ENCODE measurements around the gene EMILIN2.
"Not testable (repeated sequence)": the region's sequence is repeated elsewhere in the genome, so short reads cannot be mapped to it uniquely, and the experiment has no call there.

Gene EMILIN2

DNA sequence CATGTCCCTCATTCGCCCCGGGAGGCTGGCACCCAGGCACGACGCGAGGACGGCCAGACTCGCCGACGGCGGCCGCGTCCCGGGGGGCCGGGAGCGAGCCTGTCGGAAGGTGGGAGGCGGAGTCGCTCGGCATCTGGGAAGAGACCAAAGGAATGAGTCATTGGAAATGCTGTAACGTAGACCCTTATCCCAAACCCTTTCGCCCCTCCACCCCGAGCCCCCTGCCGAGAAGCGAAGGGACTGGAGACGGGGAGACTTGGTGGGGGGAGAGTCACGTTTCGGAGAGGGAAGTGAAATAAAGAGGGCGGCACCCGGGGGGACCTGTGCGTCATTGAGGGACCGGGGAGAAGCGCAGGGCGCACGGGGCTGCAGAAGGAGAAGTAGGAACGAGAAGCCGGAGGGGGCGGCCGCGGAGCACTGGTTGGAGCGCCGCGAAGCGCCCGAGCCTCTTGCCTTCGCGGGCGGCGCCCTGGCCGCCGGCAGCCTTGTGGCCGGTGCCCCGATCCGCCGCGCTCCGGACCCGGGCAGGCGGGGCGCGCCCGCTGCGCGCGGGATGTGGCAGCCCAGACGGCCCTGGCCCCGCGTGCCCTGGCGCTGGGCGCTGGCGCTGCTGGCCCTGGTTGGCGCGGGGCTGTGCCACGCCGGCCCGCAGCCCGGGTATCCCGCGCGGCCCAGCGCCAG is at the start of gene EMILIN2:
Gene EMILIN2, plus strand, starts transcription at position 371 of the 681 bp plus-strand sequence. Its CDS starts 183 bp downstream, at position 554.
- DNase-seq (ENCODE audit: low spot score), result peak; percentile 36

DNA sequence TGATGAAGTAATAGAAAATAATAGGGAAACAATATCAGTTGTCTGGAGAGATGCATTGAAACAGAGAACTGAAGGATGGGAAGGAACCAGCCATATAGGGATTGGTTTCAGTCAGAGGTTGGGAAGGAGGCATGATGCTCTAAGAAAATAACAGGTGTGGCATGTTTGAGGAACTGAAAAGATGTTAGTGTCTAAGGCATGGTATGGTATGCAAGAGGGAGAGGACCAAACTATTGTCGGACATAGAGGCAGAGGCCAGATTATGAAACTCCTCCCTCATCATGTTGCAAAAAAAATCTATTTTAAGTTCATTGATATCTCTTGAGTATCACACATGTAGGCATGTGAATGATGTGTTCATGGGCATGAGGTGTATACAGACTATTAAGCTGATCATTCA is 48.9 kb upstream of the EMILIN2 start:
- no peak for DNase-seq (ENCODE audit: low spot score)

DNA sequence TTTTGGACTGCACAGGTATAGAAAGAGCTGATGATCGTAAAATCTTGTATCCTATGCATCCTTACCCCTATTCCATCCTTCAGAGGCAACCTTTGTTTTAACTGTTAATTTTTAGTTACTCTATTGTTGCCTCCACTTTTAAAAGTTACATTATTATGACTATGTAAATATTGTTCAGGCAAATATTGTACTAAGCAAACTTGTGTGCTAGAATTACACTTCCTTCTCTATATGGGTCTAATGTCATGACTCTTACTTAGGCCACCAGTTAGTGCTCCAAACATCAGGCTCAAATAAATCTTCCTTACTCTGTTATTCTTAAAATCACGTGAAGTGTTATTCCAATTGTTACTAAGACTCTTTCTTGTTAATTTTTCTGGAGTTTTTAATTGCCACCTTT is 47.4 kb upstream of the EMILIN2 start:
- no peak for DNase-seq (ENCODE audit: low spot score)

DNA sequence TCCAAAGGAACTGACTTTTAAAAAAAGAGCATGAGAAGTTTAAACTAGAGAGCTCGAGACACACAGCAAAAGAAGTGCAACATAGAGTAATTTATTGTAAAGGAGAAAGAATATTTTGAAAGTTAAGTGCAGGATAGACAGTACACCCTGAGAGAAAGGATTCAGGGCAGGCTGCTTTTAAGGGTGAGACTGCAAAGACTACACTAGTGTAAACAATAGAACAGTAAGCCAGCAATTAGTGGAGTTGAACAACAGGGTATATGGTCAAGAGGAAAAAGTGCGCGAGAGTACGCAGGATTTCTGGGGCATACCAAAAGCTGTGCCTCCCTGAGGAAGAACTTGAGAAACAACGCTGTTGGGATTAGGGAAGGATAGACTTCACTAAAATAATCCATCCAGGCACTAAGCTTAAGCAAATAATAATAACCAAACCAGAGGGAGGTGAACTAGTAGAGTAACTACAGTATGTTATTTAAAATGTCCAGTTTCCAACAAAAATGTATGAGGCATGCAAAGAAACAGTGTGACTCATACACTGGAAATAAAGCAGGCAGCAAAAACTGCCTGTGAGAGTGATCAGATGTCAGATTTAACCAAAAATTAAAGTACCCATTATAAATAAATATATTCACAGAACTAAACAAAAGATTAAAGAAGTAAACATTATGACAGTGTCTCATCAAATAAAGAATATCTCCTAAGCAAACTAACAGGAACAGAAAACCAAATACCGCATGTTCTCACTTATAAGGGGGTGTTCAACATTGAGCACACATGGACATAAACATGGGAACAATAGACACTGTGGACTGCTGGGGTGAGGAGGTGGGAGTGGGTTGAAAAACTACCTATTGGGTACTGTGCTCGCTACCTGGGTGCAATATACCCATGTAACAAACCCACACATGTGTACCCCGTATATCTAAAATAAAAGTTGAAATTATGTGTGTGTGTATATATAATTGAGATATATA is 40.5 kb upstream of the EMILIN2 start:
- DNase-seq (ENCODE audit: low spot score), result no peak

DNA sequence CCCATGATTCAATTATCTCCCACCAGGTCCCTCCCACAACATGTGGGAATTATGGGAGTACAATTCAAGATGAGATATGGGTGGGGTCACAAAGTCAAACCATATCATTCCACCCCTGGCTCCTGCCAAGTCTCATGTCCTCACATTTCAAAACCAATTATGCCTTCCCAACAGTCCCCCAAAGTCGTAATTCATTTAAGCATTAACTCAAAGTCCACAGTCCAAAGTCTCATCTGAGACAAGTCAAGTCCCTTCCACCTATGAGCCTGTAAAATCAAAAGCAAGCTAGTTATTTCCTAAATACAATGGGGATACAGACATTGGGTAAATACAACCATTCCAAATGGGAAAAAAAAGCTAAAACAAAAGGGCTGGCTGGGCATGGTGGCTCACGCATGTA is 38.2 kb upstream of the EMILIN2 start:
- DNase-seq (ENCODE audit: low spot score), result not testable (repeated sequence)

DNA sequence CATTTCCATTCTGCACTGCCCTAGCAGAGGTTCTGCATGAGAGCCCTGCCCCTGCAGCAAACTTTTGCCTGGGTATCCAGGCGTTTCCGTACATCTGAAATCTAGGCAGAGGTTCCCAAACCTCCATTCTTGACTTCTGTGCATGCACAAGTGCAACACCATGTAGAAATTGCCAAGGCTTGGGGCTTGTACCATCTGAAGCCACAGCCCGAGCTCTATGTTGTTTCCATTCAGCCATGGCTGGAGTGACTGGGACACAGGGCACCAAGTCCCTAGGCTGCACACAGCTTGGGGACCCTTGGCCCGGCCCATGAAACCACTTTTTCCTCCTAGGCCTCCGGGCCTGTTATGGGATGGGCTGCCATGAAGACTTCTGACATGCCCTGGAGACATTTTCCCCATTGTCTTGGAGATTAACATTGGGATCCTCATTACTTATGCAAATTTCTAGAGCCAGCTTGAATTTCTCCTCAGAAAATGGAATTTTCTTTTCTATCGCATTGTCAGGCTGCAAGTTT is 37.1 kb upstream of the EMILIN2 start:
- not testable (repeated sequence) for DNase-seq (ENCODE audit: low spot score)

DNA sequence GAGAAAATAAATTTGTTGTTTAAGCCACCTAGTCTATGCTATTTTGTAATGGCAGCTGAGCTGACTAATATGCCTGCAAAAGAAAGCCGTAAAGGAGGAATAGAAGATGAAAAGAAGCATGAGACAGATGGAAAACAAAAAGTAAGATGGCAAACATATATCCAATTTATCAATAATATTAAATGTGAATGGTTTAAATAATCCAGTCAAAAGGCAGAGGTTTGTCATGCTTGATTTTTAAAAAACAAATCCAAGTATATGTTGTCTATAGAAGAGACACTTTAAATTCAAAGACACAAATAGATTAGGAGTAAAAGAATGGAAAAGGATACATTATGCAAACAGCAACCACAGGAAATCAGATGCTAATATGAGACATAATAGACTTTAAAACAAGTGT is 35.4 kb upstream of the EMILIN2 start:
- no peak for DNase-seq (ENCODE audit: low spot score)

DNA sequence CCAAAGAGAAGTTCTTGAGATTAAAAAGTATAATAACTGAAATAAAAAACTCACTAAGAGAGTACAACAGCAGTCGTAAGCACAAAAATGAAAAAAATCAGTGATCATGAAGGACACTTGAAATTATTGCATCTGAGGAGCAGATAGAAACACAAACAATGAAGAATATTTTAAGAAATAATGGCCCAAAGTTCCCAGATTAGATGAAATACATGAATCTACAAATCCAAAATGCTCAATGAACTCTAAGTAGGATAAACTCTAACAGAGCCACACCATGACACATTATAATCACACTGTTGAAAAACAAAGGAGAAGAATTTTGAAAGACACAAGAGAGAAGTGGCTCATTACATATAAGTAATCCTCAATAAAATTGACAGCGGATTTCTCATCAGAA is 31.9 kb upstream of the EMILIN2 start:
- no peak for DNase-seq (ENCODE audit: low spot score)

DNA sequence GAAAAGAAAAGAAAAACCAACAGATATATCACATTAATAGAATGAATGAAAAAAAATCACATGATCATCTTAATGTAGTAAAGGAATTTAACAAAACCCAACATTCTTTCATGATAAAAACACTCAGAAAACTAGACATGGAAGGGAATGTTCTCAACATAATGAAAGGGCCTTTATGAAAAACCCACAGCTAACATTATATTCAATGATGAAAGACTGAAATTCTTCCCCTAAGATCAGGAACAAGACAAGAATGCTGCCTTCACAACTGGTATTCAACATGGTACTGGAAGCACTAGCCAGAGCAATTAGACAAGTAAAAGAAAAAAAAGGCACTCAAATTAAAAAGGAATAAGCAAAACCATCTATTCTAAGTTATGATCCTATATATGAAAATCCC is 28.5 kb upstream of the EMILIN2 start:
- no peak for DNase-seq (ENCODE audit: low spot score)

DNA sequence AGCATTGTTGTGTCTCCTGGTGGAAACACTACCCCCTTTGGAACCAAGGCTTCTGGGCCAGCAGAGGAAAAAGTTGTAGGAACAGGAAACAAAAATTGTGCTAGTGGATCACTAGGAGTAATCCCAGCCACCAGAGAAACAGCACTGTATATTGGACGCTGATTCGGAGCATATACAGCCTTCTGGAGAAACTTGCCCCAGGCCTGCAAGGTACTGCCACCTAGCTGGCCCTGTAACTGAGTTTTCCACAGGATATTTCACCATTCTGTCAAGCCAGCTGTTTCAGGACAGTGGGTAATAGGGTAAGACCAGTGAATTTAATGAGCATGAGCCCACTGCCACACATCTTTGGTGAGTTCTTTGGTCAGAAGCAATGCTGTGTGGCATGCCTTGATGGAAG is 25.1 kb upstream of the EMILIN2 start:
- DNase-seq (ENCODE audit: low spot score), result no peak

DNA sequence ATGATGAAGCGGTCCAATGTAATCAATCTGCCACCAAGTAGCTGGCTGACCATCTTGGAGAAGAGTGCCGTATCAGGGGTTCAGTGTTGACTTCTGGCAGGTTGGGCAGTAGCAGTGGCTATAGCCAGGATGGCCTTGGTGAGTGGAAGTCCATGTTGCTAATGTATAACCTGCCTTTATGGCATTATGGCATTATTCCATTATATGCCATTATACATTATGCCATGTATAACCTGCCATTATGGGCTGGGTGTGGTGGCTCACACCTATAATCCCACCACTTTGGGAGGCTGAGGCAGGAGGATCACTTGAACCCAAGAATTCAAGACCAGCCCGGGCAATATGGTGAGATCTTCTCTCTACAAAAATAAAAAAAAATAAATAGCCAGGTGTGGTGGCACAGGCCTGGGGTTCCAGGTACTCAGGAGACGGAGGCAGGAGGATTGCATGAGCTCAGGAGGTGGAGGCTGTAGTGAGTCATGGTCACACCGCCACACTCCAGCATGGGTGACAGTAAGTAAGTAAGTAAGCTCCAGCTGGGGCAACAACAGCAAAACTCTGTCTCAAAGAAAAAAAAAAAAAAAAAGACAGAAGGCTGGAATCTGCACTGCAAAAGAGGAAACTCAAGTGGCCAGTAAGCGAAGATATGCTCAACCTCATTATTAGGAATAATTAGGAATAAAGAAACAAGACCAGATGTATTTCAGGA is 24.4 kb upstream of the EMILIN2 start:
- DNase-seq (ENCODE audit: low spot score), result no peak

DNA sequence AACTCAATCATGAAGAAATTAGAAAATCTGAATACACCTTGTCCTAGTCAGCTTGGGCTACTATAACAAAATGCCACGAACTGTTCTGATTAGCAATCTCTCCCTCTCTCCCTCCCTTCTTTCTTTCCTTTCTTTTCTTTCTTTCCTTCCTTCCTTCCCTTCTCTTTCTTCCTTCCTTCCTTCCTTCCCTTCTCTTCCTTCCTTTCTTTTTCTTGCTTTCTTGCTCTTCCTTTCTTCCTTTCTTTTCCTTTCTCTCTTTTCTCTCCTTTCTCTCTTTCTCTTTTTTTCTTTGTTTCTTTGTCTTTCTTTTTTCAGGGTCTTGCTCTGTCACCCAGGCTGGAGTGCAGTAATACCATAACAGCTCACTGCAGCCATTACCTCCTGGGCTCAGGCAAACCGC is 23.6 kb upstream of the EMILIN2 start:
- DNase-seq (ENCODE audit: low spot score), result no peak

DNA sequence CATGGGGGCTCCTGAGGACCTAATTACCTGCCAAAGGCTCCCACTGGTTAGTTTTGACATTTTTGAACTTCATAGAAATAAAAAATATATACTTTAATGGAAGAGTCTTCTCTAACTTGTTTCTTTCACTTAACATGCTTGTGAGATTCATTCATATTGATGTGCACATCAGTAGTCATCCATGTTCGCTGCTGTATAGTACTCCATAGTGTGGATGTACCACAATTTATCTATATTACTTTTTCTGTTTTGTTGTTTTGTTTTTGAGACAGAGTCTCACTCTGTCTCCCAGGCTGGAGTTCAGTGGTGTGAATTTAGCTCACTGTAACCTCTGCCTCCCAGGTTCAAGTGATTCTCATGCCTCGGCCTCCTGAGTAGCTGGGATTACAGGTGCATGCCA is 22.8 kb upstream of the EMILIN2 start:
- DNase-seq (ENCODE audit: low spot score), result no peak

DNA sequence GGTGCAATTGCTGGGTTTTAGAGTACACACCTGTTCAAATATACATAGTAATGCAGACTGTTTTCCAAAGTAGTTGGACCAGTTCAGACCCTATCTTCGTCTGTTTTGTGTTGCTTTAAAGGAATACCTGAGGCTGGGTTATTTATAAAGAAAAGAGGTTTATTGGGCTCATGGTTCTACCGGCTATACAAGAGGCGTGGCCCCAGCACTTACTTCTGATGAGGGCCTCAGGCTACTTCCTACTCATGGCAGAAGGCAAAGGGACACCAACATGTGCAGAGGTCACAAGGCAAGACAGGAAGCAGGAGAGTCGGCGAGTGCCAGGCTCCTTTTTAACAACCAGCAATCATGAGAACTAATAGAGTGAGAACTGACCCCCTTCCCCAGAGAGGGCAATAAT is 21.9 kb upstream of the EMILIN2 start:
- no peak for DNase-seq (ENCODE audit: low spot score)

DNA sequence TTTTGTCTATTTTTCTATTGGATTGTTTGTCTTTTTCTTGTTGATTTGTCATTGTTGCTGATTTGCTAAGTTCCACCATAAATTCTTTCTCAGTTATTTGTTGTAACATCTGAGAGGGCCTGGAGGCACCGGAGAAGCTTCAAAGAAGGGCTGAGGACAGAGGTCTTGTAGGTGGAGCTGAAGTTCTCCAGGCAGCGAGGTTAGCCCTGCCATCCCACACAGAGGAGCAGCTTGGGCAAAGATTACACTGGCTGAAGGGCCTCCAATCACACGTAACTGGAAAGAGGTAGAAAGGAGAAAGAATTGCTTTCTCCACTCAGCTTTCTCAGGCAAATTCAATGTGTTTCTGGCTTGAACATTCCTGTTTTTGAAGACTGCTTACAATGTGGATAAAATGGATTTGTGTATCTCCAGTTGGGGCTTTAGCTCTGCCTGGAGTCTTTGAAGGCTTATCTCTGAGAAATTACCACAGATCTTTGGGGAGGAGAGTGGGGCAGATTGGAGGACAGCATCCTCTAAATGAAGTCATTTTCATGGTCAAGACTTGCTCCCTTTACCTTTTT is 21.1 kb upstream of the EMILIN2 start:
- DNase-seq (ENCODE audit: low spot score), result no peak

DNA sequence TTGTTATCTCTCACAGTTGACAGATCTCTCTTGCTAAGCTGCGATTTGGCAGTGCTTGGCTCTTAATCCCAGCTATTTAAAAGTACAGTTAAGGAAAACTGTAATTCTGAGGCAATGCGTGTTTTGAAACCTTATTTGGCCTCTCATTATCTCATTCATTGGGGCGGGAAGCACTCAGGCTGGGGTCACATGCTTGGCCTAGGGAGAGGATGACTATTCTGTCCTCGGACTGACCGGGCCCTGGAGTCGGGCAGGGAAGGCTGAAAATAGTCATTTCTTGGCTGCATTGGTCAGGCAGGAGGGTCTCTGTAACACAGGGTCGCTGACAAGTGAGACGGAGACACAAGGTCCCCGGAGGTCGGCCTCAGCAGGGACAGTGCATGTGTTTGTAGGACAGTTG is 20.2 kb upstream of the EMILIN2 start:
- DNase-seq (ENCODE audit: low spot score), result no peak

DNA sequence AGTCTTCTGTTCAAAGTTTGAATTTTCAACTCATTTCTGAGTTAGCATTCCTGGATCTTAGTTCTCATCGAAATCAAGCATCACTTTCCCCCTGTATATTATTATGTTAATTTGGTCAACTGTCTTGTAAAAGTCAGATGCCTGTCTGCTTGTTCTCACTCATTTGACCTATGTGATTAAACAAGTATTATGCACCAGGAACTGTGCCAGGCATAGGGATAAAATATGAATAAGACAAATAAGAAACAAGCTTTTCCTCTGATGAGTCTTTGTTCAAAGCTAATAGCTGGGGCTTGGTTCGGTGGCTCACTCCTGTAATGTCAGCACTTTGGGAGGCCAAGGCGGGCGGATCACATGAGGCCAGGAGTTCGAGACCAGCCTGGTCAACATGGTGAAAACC is 19.7 kb upstream of the EMILIN2 start:
- no peak for DNase-seq (ENCODE audit: low spot score)

DNA sequence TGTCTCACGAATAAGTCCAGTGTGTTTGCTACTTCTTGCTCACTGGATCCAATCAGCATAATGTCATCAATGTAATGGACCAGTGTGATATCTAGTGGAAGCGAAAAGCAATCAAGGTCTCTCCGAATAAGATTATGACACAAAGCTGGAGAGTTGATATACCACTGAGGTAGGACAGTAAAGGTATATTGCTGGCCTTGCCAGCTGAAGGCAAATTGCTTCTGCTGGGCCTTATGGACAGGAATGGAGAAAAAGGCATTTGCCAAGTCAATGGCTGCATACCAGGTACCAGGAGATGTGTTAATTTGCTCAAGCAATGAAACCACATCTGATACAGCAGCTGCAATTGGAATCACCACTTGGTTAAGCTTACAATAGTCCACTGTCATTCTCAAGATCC is 10.7 kb upstream of the EMILIN2 start:
- not testable (repeated sequence) for DNase-seq (ENCODE audit: low spot score)

DNA sequence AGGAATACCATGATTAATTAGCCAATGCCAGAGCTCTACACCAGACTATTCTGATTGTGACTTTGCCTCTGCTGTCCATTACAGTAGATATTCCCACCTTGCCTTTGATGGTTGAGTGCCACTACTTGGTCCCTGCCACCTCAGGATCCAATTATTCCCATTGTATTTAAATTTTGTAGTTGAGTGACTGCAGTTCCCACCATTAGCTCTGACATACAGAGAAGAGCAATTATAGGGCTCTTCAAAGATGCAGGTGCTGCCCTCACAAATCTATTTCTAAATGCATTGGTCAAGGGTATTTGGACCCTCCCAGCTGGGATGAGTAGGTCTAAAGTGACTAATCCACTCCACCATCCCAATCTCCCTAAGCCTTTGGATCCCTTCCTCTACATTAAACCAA is 9.5 kb upstream of the EMILIN2 start:
- not testable (repeated sequence) for DNase-seq (ENCODE audit: low spot score)

DNA sequence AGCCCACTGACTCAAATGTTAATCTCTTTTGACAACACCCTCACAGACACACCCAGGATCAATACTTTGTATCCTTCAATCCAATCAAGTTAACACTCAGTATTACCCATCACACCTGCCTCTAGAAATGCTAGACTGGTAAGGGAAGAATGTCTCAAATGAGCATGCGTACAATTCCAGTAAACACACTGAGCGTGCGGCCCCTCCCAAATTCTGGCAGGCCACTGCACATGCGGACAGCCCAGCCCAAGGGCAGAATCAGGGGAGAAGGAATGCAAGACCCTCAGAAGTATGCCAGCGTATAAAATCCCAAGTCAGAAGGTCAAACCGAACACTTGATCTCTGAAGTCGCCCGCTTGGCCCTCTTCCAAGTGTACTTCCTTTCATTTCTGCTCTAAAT is 7.6 kb upstream of the EMILIN2 start:
- no peak for DNase-seq (ENCODE audit: low spot score)

DNA sequence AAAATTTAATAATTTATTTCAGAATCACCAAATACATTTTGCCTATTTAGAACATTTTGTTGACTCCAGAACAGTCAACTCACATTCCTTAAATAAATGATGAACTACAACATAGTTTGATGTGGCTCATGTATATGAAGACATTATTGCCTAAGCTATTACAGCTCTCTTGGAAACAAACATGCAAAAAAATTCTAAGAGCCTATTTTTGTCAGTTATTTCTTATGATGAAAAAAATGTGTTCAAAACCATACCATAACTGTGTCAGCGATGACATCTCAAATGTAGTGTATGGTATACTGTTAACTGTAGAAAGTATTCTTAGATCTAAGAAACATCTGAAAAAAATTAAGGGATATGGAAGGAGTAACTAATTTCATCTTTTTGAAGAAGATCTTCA is 6.3 kb upstream of the EMILIN2 start:
- no peak for DNase-seq (ENCODE audit: low spot score)

DNA sequence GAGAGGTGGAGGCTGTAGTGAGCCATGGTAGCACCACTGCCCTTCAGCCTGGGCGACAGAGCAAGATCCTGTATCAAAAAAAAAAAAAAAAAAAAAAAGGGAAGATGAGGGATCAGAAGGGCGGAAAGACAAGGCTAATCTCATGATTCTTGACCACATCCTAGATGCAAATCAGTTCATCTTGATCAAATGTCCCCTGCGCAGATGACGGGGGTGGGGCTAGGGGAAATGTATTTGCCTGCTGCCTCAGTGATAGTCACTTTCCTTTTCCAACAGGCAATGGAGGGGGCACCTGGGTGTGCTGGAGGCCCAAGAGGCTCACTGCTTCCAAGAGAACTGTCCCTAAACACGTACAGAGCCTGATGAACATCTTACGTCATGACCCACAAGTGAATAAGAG is 3.7 kb upstream of the EMILIN2 start:
- DNase-seq (ENCODE audit: low spot score), result no peak

Measured in CD4-positive, alpha-beta T cell treated with Interleukin-2 at 100 ng/mL for 4 hours (primary cell).